GM18858 (cell line): ENCODE measurements around the gene ANKMY1.
A peak's percentile ranks its signal among the peaks of the same experiment; 100 is the strongest.
"Not testable (repeated sequence)": the region's sequence is repeated elsewhere in the genome, so short reads cannot be mapped to it uniquely, and the experiment has no call there.

Experiments used
- ATAC-seq: cut with Tn5 transposase; IDR thresholded peaks from one replicate; pipeline ENCODE4 v1.9.1; 2021; ENCODE audit not compliant: unreplicated experiment

Gene ANKMY1

DNA sequence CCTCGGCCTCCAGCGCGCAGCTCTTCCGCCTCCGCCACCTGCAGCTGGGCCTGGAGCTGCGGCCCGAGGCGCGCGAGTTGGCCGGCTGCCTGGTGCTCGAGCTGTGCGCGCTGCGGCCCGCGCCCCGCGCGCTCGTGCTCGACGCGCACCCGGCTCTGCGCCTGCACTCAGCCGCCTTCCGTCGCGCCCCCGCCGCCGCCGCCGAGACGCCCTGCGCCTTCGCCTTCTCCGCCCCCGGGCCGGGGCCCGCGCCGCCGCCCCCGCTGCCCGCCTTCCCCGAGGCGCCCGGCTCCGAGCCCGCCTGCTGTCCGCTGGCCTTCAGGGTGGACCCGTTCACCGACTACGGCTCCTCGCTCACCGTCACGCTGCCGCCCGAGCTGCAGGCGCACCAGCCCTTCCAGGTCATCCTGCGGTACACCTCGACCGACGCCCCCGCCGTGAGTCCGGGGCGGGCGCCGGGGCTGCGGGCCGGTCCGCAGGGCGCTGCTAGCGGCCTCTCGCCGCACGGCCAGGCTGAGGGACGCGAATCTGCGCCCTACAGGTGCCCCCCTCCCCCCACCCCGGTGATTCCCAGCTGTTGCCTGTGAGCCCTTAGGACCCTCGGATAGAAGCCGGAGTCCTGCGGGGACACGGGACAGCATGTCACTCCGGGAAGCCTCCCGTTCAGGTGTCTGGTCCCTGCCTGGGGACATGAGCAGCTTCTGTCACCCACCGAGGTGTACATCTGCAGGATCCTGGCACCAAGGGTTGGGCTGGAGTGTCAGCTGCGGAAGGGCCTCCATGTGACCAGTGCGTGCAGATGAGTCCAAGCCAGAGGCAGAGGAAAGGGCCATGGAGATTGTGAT lies 11.1 kb upstream of the ANKMY1 start:
- no peak for ATAC-seq

DNA sequence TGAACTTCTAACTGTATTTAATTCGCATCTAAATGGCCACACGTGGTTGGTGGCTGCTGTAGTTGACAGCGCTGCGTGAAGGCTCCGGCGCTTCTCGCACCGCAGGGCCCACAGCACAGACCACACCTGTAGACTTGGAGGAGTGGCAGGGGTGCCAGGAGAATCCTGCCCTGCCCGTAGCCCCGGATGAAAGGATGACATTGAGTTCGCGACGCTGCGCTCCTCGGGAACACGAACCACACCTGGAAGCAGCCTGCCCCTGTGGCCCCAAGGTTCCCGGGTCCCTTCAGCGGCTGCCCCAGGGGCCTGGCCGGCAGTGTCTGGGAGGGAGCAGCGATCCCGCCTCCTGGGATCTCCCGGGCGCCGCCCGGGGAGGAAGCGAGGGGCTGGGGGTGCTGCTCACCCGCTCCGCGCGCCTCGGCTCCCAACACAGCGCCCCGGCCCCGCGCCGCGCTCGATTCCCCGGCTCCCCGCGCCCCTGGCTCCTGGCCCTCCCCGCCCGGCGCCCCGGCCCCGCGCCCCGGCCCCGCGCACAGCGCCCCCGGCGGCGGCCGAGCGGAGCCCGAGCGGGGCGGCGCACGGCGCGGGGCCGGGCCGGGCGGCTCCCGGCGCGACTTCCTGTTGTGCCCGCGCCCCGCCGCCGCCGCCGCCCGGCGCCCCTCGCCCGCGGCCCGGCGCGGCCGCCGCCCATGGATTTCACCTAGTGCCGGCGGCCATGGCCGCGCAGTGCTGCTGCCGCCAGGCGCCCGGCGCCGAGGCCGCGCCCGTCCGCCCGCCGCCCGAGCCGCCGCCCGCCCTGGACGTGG lies 10.3 kb upstream of the ANKMY1 start, which contains the start of gene RNPEPL1:
RNPEPL1 (plus strand) TSS at position 613 of the 806 bp plus-strand sequence; CDS start at position 716, 103 bp downstream.
- peak; percentile 19 for ATAC-seq

- ATAC-seq = no peak
Observed at GRCh38 chr2:240567137-240567871, 9.5 kb upstream of the ANKMY1 start.

- peak; percentile 26 for ATAC-seq
Observed at GRCh38 chr2:240566203-240567136, 8.7 kb upstream of the ANKMY1 start.

DNA sequence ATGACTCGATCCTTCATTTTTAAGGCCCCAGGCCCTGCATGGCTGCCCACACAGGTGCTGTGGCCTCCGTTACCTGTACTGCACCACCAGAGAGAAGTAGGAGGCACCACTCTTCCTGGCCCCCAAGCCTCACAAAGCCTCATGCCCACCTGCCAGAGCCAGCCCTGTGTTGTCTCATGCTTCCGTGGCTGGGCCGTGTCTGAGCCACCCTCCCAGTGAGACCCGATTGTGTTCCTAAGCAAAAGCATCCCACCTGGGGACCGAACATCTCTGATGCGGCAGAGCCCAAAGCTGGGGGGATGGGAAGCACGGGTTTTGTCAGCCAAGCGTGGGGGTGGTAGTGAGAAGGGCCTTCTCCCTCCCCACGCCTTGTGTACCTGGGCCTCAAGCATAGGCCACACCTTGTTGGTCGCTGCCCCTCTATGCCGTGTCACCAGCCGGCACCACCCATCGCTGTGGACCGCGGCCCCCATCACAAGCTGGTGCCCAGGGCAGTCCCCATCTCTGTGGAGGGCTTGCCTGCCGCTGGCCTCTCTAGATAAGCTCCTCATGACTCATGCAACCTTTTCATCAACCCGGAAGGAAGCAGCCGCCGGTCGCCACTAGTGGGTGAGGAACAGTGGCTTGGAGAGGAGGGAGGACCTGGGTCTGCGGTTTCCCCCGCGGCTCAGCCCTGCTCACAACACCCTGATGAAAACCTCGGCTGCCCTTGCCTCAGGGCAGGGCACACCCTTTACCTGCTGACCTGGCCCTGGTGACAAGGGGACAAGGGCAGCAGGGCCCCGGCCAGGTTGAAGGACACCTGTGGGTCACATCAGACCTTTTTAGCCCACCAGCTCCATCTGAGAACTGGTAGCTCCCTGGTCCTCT lies 7.8 kb upstream of the ANKMY1 start:
- peak; percentile 25 for ATAC-seq

DNA sequence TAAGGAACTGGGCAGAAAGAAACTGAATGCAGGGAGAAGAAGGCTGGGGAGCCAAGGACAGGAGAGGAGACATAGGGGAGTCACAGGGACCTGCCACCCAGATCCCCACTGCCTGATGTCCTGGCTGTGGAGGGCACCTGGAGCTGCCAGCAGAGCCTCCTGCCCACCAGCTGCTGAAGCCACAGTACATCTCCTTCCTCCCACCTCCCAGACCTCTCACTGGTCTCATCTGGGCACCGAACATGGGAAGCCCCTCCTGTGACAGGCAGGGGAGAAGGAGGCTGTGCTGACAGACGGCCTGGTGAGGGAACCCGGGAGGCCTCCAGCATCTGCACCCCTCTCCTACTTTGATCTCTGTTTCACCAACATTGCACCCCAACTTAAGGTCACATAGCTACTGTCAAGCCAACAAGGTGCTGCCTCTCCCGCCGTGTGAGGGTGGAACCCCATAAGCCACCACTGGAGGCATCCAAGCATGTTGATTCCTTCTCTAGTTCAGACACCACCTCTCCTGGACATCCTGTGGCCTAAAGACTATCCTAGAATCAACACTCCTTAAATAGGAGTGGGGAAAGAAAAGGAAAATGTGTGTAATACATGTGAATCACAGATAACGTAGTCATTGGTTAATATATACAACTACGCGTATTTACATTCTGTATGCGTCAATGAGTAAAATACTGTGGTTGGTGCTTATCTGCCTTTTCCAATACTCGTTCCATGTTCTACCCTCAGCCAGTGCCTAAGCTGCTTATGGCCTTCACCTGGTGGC lies 7.0 kb upstream of the ANKMY1 start:
- no peak for ATAC-seq

- ATAC-seq = no peak
Observed at GRCh38 chr2:240563951-240564560, 6.3 kb upstream of the ANKMY1 start.

DNA sequence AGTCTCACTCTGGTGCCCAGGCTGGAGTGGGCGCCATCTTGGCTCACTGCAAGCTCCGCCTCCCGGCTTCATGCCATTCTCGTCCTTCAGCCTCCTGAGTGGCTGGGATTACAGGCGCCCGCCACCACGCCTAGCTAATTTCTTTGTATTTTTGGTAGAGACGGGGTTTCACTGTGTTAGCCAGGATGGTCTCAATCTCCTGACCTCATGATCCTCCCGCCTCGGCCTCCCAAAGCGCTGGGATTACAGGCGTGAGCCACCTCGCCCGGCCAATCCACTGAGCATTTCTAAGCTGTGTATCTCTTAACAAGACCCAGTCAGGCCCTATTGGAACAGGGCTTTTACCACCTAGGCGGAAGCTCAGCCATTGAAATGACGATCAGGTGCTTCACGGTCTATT lies 5.4 kb upstream of the ANKMY1 start:
- ATAC-seq = not testable (repeated sequence)

GRCh38 chr2:240561325-240561971 lies 3.7 kb upstream of the ANKMY1 start:
- ATAC-seq = peak; percentile 5

GRCh38 chr2:240560480-240561324 lies 2.9 kb upstream of the ANKMY1 start:
- ATAC-seq = peak; percentile 37

GRCh38 chr2:240560084-240560479 lies 2.3 kb upstream of the ANKMY1 start, which contains the start of gene DUSP28:
TSS of gene DUSP28 (plus strand) at chr2:240560357. CDS start at chr2:240560685, 328 bp downstream.
- ATAC-seq = peak; percentile 30

DNA sequence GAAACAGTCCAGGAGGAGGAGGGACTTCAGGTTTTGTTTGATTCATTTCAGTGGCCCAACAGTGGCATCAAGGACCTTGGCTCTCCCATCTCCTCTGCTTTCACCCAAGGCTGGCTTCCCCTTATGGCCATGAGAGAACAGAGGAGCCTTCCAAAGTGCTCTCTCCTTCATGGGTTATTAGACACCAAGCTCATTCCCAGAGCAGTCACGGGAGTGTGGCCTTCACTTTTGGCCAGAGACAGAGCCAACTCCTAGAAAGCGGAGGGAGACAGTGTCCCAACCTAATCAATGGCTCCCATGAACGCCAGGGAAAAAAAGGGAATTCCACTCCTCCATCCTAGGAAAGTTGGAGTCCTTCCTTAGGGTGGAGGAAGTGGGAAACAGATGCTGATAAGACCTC lies 1.5 kb upstream of the ANKMY1 start:
- no peak for ATAC-seq

GRCh38 chr2:240558236-240558761 lies 511 bp upstream of the ANKMY1 start:
- ATAC-seq = no peak

DNA sequence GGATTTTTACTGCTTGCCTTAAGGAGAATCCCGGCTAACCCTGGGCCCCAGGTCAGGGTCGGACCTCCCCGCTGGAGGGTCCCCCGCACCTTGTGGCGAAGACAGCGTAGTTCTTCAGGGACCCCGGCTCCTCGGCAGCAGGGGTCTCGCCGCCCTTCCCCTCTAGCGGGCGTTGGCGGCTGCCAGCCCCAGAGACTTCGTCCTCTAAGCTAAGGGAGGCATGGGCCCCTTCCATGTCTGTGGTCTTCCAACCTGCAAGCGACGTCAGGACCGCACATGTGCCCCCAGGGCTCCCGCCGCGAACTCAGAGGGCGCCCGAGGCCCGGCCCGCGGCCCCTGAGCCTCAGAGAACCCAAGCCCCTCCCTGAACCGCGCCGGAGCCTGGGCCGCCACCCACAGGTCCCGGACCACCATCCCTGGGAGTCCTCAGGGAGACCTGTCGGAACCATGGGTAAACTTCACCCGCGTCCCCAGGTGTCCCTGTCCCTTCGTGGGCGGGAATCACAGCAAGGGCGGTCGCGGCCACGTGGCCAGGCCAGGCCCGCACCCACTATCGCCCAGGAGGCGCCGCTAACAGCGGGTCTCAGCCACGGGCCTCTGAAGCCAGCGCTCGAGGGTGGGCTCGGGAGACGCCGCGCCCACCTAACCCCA lies 562 bp downstream of the ANKMY1 start:
- ATAC-seq = no peak

DNA sequence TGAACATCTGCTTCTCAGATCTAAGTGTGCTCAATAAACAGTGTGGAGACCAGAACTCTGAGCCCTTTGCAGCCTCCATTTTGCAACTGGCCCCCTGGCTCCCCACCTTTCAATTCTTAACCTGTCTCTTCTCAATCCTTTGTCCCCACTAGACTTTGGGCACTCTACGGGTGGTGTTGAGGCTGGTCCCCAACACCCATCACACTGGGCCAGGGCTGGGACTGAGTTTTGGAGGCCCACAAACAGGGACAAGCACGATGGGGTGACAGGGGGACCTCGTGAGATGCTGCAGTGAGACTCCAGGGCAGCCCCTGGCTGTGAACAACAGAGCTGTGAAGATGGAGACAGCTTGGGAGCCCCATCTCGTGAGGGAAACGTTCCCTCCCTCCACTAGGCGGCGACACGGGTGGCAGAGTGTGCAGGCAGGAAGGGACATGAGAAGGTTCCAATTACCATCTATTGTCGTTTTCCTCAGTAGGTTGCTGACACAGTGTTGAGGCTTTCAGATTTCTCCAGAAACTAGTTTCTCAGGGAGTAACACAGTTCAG lies 1.2 kb downstream of the ANKMY1 start:
- ATAC-seq = no peak
